Measurements from ENCODE around the gene CZIB.
"Not testable (repeated sequence)": the region's sequence is repeated elsewhere in the genome, so short reads cannot be mapped to it uniquely, and the experiment has no call there.

CZIB gene

DNA sequence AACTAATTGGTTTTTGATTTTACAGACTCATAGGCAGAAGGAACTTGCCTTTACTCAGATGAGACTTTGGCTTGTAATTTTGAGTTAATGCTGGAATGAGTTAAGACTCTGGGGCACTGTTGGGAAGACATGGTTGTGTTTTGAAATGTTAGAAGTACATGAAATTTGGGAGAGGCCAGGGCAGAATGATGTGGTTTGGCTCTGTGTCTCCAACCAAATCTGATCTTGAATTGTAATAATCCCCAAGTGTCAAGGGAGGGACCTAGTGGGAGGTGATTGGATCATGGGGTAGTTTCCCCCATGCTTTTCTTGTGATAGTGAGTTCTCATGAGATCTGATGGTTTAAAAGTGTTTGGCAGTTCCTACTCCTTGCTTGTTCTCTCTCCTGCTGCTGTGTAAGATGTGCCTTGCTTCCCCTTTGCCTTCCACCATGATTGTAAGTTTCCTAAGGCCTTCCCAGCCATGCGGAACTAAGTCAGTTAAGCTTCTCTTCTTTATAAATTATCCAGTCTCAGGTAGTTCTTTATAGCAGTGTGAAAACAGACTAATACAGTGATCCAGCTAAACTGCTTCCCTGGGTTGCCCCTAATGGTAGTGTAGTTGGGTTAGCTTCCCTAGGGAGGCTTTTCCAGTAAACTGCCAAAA, 13.6 kb downstream of the CZIB start:
- H3K9ac ChIP-seq: no peak overlapping the region
- H3K4me2 ChIP-seq: no peak overlapping the region
- H3K27ac ChIP-seq: no peak overlapping the region
- peaks cover 99% of the 10 kb centered on the region for H3K36me3 ChIP-seq
- TF ChIP-seq Cebpa-rat (IDR thresholded peaks at IDR 0.05): no peak
- peaks cover 40% of the 10 kb centered on the region for H3K9me3 ChIP-seq
- H3K27me3 ChIP-seq: no peaks in the 10 kb centered on the region
- H3K4me3 ChIP-seq: no peak overlapping the region
- H4K20me1 ChIP-seq: no peaks in the 10 kb centered on the region
- no peaks in the 10 kb centered on the region for H3K4me1 ChIP-seq

DNA sequence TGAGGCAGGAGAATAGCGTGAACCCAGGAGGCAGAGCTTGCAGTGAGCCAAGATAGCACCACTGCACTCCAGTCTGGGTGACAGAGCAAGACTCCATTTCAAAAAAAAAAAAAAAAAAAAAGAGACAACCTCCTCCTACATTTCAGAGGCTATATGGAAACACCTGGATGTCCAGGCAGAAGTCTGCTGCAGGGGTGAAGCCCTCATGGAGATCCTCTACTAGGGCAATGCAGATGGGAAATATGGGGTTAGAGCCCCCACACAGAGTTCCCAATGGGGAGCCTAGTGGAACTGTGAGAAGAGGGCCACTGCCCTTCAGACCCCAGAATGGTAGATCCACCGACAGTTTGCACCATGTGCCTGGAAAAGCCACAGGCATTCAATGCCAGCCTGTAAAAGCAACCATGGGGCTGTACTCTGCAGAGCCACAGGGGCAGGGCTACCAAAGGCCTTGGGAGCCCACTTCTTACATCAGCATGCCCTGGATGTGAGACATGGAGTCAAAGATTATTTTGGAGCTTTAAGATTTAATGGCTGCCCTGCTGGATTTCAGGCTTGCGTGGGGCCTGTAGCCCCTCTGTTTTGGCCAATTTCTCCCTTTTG, 14.2 kb downstream of the CZIB start:
- Histone ChIP-seq H3K36me3 (peaks cover 99% of the 10 kb centered on the region), H3K4me3 (peak overlapping the region; percentile 37), H3K9me3 (peaks cover 40% of the 10 kb centered on the region)
- H3K4me1 ChIP-seq, H3K9ac ChIP-seq, H3K4me2 ChIP-seq, H3K27me3 ChIP-seq, H4K20me1 ChIP-seq, H3K27ac ChIP-seq: not testable (repeated sequence)

DNA sequence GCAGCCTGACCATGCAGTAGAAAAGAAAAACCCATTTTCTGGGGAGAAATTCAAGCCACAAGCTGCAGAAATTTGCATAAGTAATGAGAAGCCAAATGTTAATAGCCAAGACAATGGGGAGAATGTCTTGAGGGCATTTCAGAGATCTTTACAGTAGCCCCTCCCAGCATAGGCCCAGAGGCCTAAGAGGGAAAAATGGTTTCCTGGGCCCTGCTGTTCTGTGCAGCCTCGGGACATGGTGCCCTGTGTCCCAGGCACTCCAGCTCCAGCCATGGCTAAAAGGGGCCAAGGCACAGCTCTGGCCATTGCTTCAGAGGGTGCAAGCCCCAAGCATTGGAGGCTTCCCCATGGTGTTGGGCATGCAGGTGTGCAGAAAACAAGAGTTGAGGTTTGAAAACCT, 14.9 kb downstream of the CZIB start:
- H3K4me3 ChIP-seq: peak overlapping the region; percentile 37; the same call in 1 of the 2 replicates
- H3K36me3 ChIP-seq: peaks cover 99% of the 10 kb centered on the region
- peaks cover 40% of the 10 kb centered on the region for H3K9me3 ChIP-seq
- H4K20me1 ChIP-seq, H3K9ac ChIP-seq, H3K4me1 ChIP-seq, H3K27ac ChIP-seq, H3K4me2 ChIP-seq, H3K27me3 ChIP-seq: not testable (repeated sequence)

DNA sequence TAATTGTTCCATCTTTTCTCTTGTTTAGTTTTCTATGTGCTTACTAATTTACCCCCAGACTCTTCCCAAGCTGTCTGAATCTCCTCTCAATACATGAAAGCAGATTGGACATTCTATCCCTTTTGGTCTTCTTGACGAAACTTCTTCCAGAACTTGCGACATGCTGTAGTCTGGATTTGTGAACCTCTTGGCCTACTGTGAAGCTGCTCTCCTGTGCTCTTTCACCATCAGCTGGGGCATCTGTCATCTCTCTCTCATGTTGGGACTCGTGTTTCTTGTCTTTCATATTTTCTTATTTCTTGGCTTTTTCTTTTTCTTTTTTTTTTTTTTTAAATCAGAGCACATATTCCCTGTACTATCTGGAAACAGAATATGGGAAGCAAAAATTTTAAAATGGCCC, 17.0 kb downstream of the CZIB start:
- H3K4me1 ChIP-seq: peaks cover 7% of the 10 kb centered on the region
- no peak overlapping the region for H3K4me2 ChIP-seq
- H3K27ac ChIP-seq: no peak overlapping the region
- no peak overlapping the region for H3K9ac ChIP-seq
- TF ChIP-seq Cebpa-rat (IDR thresholded peaks at IDR 0.05): no peak
- no peak overlapping the region for H3K4me3 ChIP-seq
- H3K36me3 ChIP-seq: peaks cover 80% of the 10 kb centered on the region
- peaks cover 40% of the 10 kb centered on the region for H3K9me3 ChIP-seq
- H4K20me1 ChIP-seq: no peaks in the 10 kb centered on the region
- H3K27me3 ChIP-seq: no peaks in the 10 kb centered on the region

DNA sequence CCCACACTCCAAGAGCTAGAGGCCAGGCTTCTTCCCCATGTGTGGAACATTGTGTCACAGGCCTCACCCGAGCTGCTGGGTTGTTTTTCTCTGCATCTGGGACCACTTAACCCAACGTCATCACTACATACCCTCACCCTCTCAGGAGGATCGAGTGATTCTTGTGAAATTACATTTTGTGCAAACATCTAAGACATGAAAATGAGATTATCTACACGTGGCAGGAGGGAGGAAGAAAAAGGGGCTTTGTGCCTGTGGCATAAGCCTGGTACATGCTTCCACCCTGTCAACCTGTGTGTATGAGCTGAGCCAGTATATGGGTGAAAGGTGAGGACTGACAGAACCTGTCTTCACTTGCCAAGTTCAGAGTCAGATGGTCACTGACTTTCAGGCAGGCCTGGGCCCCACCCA, 22.2 kb downstream of the CZIB start:
- peaks cover 28% of the 10 kb centered on the region for H3K36me3 ChIP-seq
- no peaks in the 10 kb centered on the region for H3K9me3 ChIP-seq
- TF ChIP-seq Cebpa-rat (IDR thresholded peaks at IDR 0.05): no peak
- H3K4me1 ChIP-seq: peaks cover 27% of the 10 kb centered on the region
- peak overlapping the region; percentile 91 for H3K4me2 ChIP-seq
- H3K27ac ChIP-seq: peak overlapping the region; percentile 98; the same call in 1 of the 2 replicates
- no peaks in the 10 kb centered on the region for H3K27me3 ChIP-seq
- H3K9ac ChIP-seq: peak overlapping the region; percentile 96; the same call in 1 of the 2 replicates
- H3K4me3 ChIP-seq: no peak overlapping the region
- H4K20me1 ChIP-seq: no peaks in the 10 kb centered on the region

DNA sequence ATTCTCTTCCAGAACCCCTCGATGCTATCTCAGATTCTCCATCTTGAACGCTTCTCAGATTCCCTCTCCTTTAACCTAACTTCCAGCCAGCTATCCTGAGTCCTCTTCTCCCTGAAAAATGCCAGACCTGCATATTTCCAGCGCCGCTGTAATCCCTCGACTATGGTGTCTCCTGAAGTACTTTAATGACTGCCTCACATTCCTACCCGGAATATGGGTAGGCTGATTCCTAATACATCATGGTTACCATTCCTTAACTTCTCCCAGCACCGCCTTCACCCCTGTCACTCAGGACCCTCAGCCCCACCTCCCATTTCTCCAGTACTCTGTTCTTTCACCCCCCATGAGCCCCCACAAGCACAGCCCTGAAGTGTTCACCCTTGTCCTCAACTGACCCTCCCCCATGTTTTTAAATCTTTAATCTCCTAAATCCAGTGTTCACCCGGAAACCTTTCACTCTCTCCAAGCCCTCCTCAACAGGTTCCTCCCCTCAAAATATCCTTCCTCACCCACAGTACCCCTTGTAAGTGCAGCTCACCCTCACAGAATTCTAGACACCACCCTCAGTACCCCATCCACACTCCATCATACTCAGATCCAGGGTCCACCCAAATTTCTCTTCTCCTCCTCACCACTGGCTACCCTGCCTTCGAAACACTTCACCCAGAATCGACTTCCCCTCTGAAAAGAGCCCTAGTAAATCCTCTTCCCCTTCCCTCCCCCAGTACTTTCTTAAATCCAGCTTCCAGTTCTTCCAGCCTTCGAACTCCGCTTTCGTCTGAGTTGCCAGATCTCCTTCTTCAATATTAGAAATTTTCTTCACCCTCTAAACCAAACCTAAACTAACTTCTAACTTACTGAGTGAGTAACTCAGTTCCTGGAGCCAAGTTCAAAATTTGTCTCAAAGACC, 22.9 kb downstream of the CZIB start:
- H3K9me3 ChIP-seq: peaks cover 2% of the 10 kb centered on the region
- H3K27me3 ChIP-seq: no peaks in the 10 kb centered on the region
- H3K9ac ChIP-seq: peak overlapping the region; percentile 96
- H4K20me1 ChIP-seq: no peaks in the 10 kb centered on the region
- no peak for TF ChIP-seq Cebpa-rat (IDR thresholded peaks at IDR 0.05)
- H3K27ac ChIP-seq: peak overlapping the region; percentile 98
- peaks cover 21% of the 10 kb centered on the region for H3K36me3 ChIP-seq
- H3K4me2 ChIP-seq: peak overlapping the region; percentile 91
- peak overlapping the region; percentile 92 for H3K4me3 ChIP-seq
- peaks cover 27% of the 10 kb centered on the region for H3K4me1 ChIP-seq

DNA sequence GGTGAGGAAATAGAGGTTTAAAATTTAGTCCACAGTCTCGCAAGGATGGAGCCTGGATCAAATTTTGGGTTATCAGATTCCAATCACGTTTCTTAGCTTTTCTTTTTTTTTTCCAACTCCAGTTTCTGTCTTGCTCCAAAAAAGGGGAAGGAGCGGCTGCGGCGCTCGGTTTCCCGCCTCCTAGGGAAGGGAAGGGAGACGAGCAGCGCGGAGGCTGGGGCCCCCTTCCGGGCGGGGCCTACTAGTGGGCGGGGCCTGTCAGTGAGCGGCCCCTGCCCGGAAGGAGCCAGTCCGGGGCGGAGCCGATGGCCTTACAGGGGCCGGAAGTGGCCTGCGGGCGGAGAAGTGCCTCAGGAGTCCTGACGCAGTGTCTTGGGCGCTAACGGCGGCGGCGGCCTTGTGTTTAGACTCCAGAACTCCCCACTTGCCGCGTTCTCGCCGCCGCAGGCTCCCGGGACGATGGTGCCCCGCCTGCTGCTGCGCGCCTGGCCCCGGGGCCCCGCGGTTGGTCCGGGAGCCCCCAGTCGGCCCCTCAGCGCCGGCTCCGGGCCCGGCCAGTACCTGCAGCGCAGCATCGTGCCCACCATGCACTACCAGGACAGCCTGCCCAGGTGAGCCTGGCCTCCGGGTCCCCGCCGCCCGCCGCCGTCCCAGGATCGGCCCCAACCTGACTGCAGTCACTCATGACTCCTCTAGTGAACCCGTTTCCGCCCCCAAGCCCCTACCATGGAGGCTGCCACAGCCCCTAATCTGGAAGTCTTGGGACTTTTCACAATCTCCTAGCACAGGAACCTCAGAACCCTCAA, 23.7 kb downstream of the CZIB start, which contains the start of gene CPT2:
CPT2 (plus strand) TSS at position 340 of the 806 bp plus-strand sequence; CDS start at position 460, 120 bp downstream.
- H3K36me3 ChIP-seq: peaks cover 13% of the 10 kb centered on the region
- TF ChIP-seq Cebpa-rat (IDR thresholded peaks at IDR 0.05): no peak
- peak within 1 kb of the TSS; percentile 92 for H3K4me3 ChIP-seq
- peaks cover 27% of the 10 kb centered on the region for H3K4me1 ChIP-seq
- peak within 1 kb of the TSS; percentile 96 for H3K9ac ChIP-seq
- H3K9me3 ChIP-seq: peaks cover 6% of the 10 kb centered on the region
- H3K4me2 ChIP-seq: peak within 1 kb of the TSS; percentile 91
- H3K27me3 ChIP-seq: no peaks in the 10 kb centered on the region
- H4K20me1 ChIP-seq: no peaks in the 10 kb centered on the region
- H3K27ac ChIP-seq: peak within 1 kb of the TSS; percentile 98

DNA sequence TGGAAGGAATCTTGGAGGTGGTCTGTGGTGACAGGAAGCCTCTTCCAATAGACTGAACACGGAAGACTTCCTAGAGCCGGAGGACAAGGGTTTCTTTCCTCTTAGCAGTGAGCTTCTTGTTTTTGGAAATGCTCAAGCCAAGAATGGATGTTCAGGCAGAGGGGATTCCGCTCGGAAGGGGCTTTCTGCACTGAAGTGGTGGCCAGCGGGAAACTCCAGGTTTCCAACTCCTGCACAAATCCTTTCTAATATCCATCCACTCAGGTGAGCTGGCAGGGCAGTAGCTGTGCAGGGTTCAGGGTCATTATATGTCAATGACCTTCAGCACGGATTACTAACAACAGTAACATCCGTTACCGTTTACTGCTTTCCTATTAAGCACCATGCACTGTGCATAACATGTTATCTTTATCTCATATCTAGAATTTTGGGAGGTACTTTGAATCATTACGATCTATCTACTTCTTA, 24.4 kb downstream of the CZIB start:
- H4K20me1 ChIP-seq: no peaks in the 10 kb centered on the region
- H3K4me2 ChIP-seq: peak overlapping the region; percentile 91
- H3K27ac ChIP-seq: peak overlapping the region; percentile 98
- H3K27me3 ChIP-seq: no peaks in the 10 kb centered on the region
- H3K36me3 ChIP-seq: peaks cover 7% of the 10 kb centered on the region
- H3K4me3 ChIP-seq: peak overlapping the region; percentile 92
- peaks cover 6% of the 10 kb centered on the region for H3K9me3 ChIP-seq
- peaks cover 27% of the 10 kb centered on the region for H3K4me1 ChIP-seq
- no peak for TF ChIP-seq Cebpa-rat (IDR thresholded peaks at IDR 0.05)
- peak overlapping the region; percentile 96 for H3K9ac ChIP-seq
